Measurements from ENCODE around the gene CCDC63.

- TF ChIP-seq CTCF (IDR thresholded peaks at IDR 0.05; ENCODE audit: low read depth, low read length) (no peak), MAX (IDR thresholded peaks at IDR 0.05; ENCODE audit: low read depth, low read length) (no peak), POLR2A (IDR thresholded peaks at IDR 0.05; ENCODE audit: extremely low read depth, insufficient read length) (no peak)
Measured at GRCh38 chr12:110862329-110862728, 15.5 kb downstream of the CCDC63 start.

Measured in NB4 (cell line).